GM12874 (cell line): ENCODE data around the gene ANAPC7.
A peak's percentile ranks its signal among the peaks of the same experiment; 100 is the strongest.

Experiments used
- CTCF ChIP-seq: IDR thresholded peaks from 2 replicates; pipeline ENCODE4 v1.5.1; 2011; ENCODE audit warnings: low read depth, mild to moderate bottlenecking, control low read depth, low read length, moderate library complexity; ENCODE audit not compliant: insufficient read depth

Gene ANAPC7

GRCh38 chr12:110367181-110367864 lies 36.2 kb downstream of the ANAPC7 start:
- TF ChIP-seq CTCF: no peak

- TF ChIP-seq CTCF: no peak
Measured at GRCh38 chr12:110366321-110367142, 37.0 kb downstream of the ANAPC7 start.

DNA sequence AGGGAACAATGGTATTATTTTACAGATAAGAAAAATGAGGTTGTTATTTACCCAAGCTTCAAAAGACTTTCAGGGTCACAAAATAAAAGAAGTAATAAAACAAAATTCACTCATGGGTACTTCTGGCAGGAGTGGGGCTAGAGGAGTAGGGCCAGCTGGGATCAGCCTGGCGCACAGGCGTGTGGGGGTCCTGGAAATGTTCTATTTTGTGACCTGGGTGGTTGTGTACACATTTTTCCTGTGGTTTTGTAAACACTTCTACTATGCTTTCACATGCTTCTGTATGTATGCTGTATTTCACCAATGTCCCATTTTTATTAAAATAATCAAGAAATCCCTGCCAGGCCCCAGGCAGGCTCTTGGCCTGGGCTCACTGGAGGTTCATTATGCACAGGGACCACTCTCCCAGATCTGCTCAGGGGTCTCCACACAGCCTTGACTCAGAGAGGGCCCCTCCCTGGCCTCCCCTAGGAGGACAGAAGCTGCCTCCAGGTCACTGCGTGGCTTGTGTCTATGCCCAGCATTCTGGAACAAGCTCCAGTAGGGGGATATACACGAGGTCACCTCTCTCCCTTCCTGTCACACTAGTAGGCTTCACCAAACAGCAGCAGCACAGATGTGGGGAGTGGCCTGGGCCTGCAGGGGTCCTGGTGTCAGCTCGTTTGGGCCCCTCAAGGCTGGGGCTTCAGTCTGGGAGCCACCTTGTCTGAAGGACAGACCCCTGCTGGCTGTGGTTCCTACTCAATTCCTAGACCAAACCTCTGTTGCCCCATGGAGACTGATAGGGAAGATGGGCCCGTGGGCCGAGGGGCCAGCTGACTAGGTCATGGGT lies 37.8 kb downstream of the ANAPC7 start:
- no peak for TF ChIP-seq CTCF

- no peak for TF ChIP-seq CTCF
Measured at GRCh38 chr12:110361216-110361615, 42.3 kb downstream of the ANAPC7 start.

GRCh38 chr12:110355073-110355472 lies 48.4 kb downstream of the ANAPC7 start:
- peak; percentile 63 for TF ChIP-seq CTCF

DNA sequence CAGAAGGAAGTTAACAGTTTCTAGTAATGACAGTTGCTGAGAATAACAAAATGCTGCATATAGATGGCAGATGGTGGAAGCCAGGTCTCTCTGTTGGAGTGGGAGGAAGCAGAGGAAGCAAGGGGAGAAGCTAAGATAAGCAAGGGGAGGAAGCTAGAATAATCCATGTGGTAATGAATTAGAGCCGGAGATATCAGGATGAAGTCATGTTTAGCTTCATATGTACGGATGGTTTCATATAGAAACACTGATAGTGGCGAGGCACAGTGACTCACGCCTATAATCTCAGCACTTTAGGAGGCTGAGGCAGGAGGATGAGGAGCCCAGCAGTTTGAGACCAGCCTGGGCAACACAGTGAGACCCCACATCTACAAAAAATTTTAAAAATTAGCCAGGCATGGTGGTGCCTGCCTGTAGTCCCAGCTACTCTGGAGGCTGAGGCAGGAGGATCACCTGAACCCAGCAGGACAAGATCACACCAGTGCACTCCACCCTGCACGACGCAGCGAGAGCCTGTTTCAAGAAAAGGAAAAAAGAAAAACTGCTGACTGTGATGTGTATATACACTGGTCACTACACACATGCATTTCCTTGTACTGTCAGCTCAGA lies 49.2 kb downstream of the ANAPC7 start:
- no peak for TF ChIP-seq CTCF
